K562 (cell line): ENCODE measurements around the gene GNPTAB. TPM values are rescaled to one million over a fixed set of nuclear protein-coding genes. Genes with fewer than 3 reads are reported as not detected.
A peak's percentile ranks its signal among the peaks of the same experiment; 100 is the strongest.

Experiments used
- CREB3L1 ChIP-seq: fragments of 450-650 bp; IDR thresholded peaks from 2 replicates; pipeline ENCODE4 v1.6.1; 2014; ENCODE audit warnings: low read depth, mild to moderate bottlenecking, moderate library complexity, borderline replicate concordance
- DIDO1 ChIP-seq: fragments of 450-650 bp; IDR thresholded peaks from 2 replicates; pipeline ENCODE4 v1.6.1; 2016; ENCODE audit warnings: low read depth, missing biosample characterization, missing genetic modification characterization
- E2F8 ChIP-seq: fragments of 450-650 bp; IDR thresholded peaks from 2 replicates; pipeline ENCODE4 v1.7.1; 2018; ENCODE audit warnings: mild to moderate bottlenecking, low read depth; ENCODE audit not compliant: partially characterized antibody
- ELK1 ChIP-seq: sonication (generic); formaldehyde crosslinking; IDR thresholded peaks from 2 replicates; pipeline ENCODE4 v1.8.1; 2022; ENCODE audit warnings: missing genetic modification reagents
- FOXK1 ChIP-seq: sonication (generic); formaldehyde crosslinking; IDR thresholded peaks from 2 replicates; pipeline ENCODE4 v1.8.0; 2022; ENCODE audit warnings: missing genetic modification reagents, mild to moderate bottlenecking, borderline replicate concordance
- NR2F6 ChIP-seq: fragments of 450-650 bp; formaldehyde crosslinking; IDR thresholded peaks from 2 replicates; pipeline ENCODE4 v1.4.0; 2020; ENCODE audit warnings: mild to moderate bottlenecking
- PCBP1 ChIP-seq: fragments of 200-400 bp; formaldehyde crosslinking; IDR thresholded peaks from 2 replicates; pipeline ENCODE4 v1.6.1; 2018; ENCODE audit warnings: mild to moderate bottlenecking, low read depth, low read length; ENCODE audit not compliant: poor library complexity, severe bottlenecking
- PML ChIP-seq: IDR thresholded peaks from 2 replicates; pipeline ENCODE4 v1.6.1; 2012; ENCODE audit warnings: low read length, inconsistent platforms
- SRSF9 ChIP-seq: fragments of 200-400 bp; formaldehyde crosslinking; IDR thresholded peaks from 2 replicates; pipeline ENCODE4 v1.6.1; 2017; ENCODE audit warnings: low read depth, low read length, borderline replicate concordance
- ZBTB12 ChIP-seq: fragments of 250-450 bp; sonication (Bioruptor Pico); IDR thresholded peaks from 2 replicates; pipeline ENCODE4 v1.4.0; 2020
- ZNF175 ChIP-seq: fragments of 200-800 bp; sonication (Bioruptor generic); IDR thresholded peaks from 2 replicates; pipeline ENCODE4 v1.6.1; 2016; ENCODE audit warnings: low read depth, mild to moderate bottlenecking, missing genetic modification characterization, missing compliant biosample characterization
- ZNF224 ChIP-seq: sonication (generic); formaldehyde crosslinking; IDR thresholded peaks from 2 replicates; pipeline ENCODE4 v1.8.0; 2022; ENCODE audit warnings: mild to moderate bottlenecking, missing genetic modification reagents
- ZNF274 ChIP-seq: IDR thresholded peaks from 2 replicates; pipeline ENCODE4 v1.6.1; 2011; ENCODE audit warnings: low read depth, mild to moderate bottlenecking, low read length, moderate library complexity, borderline replicate concordance
- ZNF445 ChIP-seq: fragments of 250-450 bp; sonication (Bioruptor Pico); IDR thresholded peaks from 2 replicates; pipeline ENCODE4 v1.4.0; 2020; ENCODE audit warnings: low read depth, mild to moderate bottlenecking, moderate library complexity
- ZNF57 ChIP-seq: fragments of 450-650 bp; formaldehyde crosslinking; IDR thresholded peaks from 2 replicates; pipeline ENCODE4 v1.4.0; 2020; ENCODE audit warnings: mild to moderate bottlenecking, moderate library complexity
- ZNF77 ChIP-seq: fragments of 250-450 bp; sonication (Bioruptor Pico); IDR thresholded peaks from 2 replicates; pipeline ENCODE4 v1.5.0; 2020
- polyA plus RNA-seq, 8 experiments: library from polyadenylated mRNA; depleted of rRNA in 4 of 8; stranded (reverse) in 5 of 8; unstranded in 3 of 8; fragments of >200 nt; fragmentation: Nextera tagmentation in 2 of 8; fragmentation: Illumina TruSeq in 1 of 8; extraction: Ambion mirVana in 2 of 8; extraction: Trizol in 1 of 8; gene quantifications; 2 replicates each; pipeline versions ENCODE4 v1.2.1 to v1.2.3, GENCODE V29; 2011 to 2014; ENCODE audit warnings: inconsistent platforms in 1 of 8, missing spikeins in 1 of 8
- total RNA-seq, 7 experiments: library from RNA; depleted of rRNA in 6 of 7; stranded (reverse); fragments of >200 nt in 6 of 7; fragmentation: Illumina TruSeq in 2 of 7; extraction: Trizol in 2 of 7; gene quantifications; 2 replicates each; pipeline versions ENCODE4 v1.2.1 to v1.2.3, GENCODE V29; 2011 to 2021; ENCODE audit warnings: low replicate concordance in 1 of 7
- TF ChIP-seq, protein P1 (sequence below): sonication (generic); formaldehyde crosslinking; IDR thresholded peaks from 2 replicates; pipeline ENCODE4 v1.8.0; 2023; ENCODE audit warnings: mild to moderate bottlenecking, missing genetic modification reagents

Gene GNPTAB
- total and polyA plus RNA-seq, 9 of the 15 experiments (the other 6 are each of a cell fraction or from before 2014, with no cell fraction given): 5.9 to 23.2 (median 19.3) TPM

- no peak for TF ChIP-seq ZNF175 (CRISPR knock-in tag)
- 0 out of 2 replicates have a peak, but pooled peaks have one; percentile 12 for TF ChIP-seq PML
- no peak for TF ChIP-seq ZNF274
- TF ChIP-seq FOXK1: no peak
- no peak for TF ChIP-seq E2F8
- TF ChIP-seq DIDO1: no peak
- TF ChIP-seq, protein P1, sequence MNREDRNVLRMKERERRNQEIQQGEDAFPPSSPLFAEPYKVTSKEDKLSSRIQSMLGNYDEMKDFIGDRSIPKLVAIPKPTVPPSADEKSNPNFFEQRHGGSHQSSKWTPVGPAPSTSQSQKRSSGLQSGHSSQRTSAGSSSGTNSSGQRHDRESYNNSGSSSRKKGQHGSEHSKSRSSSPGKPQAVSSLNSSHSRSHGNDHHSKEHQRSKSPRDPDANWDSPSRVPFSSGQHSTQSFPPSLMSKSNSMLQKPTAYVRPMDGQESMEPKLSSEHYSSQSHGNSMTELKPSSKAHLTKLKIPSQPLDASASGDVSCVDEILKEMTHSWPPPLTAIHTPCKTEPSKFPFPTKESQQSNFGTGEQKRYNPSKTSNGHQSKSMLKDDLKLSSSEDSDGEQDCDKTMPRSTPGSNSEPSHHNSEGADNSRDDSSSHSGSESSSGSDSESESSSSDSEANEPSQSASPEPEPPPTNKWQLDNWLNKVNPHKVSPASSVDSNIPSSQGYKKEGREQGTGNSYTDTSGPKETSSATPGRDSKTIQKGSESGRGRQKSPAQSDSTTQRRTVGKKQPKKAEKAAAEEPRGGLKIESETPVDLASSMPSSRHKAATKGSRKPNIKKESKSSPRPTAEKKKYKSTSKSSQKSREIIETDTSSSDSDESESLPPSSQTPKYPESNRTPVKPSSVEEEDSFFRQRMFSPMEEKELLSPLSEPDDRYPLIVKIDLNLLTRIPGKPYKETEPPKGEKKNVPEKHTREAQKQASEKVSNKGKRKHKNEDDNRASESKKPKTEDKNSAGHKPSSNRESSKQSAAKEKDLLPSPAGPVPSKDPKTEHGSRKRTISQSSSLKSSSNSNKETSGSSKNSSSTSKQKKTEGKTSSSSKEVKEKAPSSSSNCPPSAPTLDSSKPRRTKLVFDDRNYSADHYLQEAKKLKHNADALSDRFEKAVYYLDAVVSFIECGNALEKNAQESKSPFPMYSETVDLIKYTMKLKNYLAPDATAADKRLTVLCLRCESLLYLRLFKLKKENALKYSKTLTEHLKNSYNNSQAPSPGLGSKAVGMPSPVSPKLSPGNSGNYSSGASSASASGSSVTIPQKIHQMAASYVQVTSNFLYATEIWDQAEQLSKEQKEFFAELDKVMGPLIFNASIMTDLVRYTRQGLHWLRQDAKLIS (CRISPR knock-in tag): no peak; the same call in 1 of the 2 replicates
- no peak for TF ChIP-seq ZBTB12 (CRISPR knock-in tag)
- no peak for TF ChIP-seq ZNF57 (CRISPR knock-in tag)
- no peak for TF ChIP-seq ZNF224 (CRISPR knock-in tag)
- TF ChIP-seq ZNF445: no peak
- 0 out of 2 replicates have a peak, but pooled peaks have one; percentile 15 for TF ChIP-seq CREB3L1
- no peak for TF ChIP-seq ELK1 (CRISPR knock-in tag)
- peak; percentile 11 for TF ChIP-seq PCBP1
- no peak for TF ChIP-seq ZNF77 (CRISPR knock-in tag)
- no peak for TF ChIP-seq NR2F6 (CRISPR knock-in tag)
- no peak for TF ChIP-seq SRSF9
These were observed 133.4 kb downstream of the GNPTAB start, which contains the start of gene CHPT1 (continued) for GRCh38 chr12:101697197-101697929.
